B cell (primary cell): ENCODE measurements around the gene HOXA3. TPM values are rescaled to one million over a fixed set of nuclear protein-coding genes. Genes with fewer than 3 reads are reported as not detected.

Experiments used
- ATAC-seq: fragments of 200-7000 bp; cut with Tn5 transposase; one replicate; pipeline ENCODE4 v1.10.0; 2021; ENCODE audit warnings: low read depth, mild to moderate bottlenecking, moderate number of reproducible peaks, moderate library complexity
- CTCF ChIA-PET: fragments of 350-600 bp; sonication (Branson Sonifier 250); formaldehyde crosslinking; loops from one replicate; lab custom pipeline; 2021; ENCODE audit warnings: antibody characterized with exemption, inconsistent platforms; lab: Charles Lee
- POLR2A ChIA-PET: fragments of 350-600 bp; sonication (Branson Sonifier 250); formaldehyde crosslinking; loops from one replicate; lab custom pipeline; 2021; ENCODE audit warnings: antibody characterized with exemption; lab: Charles Lee
- DNase-seq: peaks from one replicate; pipeline ENCODE4 v3.0.0; 2013
- H2AFZ ChIP-seq: 2 replicates; pipeline ENCODE4 v1.6.1; 2012; ENCODE audit warnings: mild to moderate bottlenecking, low read depth, low read length; ENCODE audit not compliant: insufficient read depth, poor library complexity, severe bottlenecking
- H3K27ac ChIP-seq, 2 donors: 1 replicate in 1 of 2; 2 replicates in 1 of 2; pipeline ENCODE4 v1.5.1; 2012 to 2013; ENCODE audit warnings: low read length in 2 of 2, mild to moderate bottlenecking in 2 of 2, moderate library complexity in 1 of 2
- H3K27me3 ChIP-seq, 4 experiments: fragments of 200-600 bp in 1 of 4; sonication (generic) in 1 of 4; replicated peaks in 1 of 4; 1 replicate in 2 of 4; 2 replicates in 2 of 4; pipeline versions ENCODE4 v1.6.1 to v1.7.0; 2013 to 2016; ENCODE audit warnings: low read length in 3 of 4, mild to moderate bottlenecking in 2 of 4, mixed read lengths in 1 of 4, moderate library complexity in 1 of 4; ENCODE audit not compliant: insufficient read depth in 4 of 4, control insufficient read depth in 3 of 4; ENCODE audit errors: control extremely low read depth in 1 of 4
- H3K36me3 ChIP-seq, 2 experiments: replicated peaks in 1 of 2; 1 replicate in 1 of 2; 2 replicates in 1 of 2; pipeline versions ENCODE4 v1.6.1 to v1.7.1; 2013; ENCODE audit warnings: low read length in 1 of 2; ENCODE audit not compliant: insufficient read depth in 2 of 2, control insufficient read depth in 1 of 2; ENCODE audit errors: control extremely low read depth in 1 of 2, extremely low read depth in 1 of 2
- H3K4me1 ChIP-seq, 2 donors: fragments of 200-600 bp in 1 of 2; sonication (generic) in 1 of 2; 1 replicate in 1 of 2; 2 replicates in 1 of 2; pipeline versions ENCODE4 v1.5.1 to v1.6.1; 2013 to 2017; ENCODE audit warnings: low read length in 2 of 2; ENCODE audit not compliant: control insufficient read depth in 2 of 2, insufficient read depth in 2 of 2
- H3K4me2 ChIP-seq: replicated peaks from 2 replicates; pipeline ENCODE3; 2012; ENCODE audit warnings: mild to moderate bottlenecking, low read depth, low read length; ENCODE audit not compliant: poor library complexity, severe bottlenecking
- H3K4me3 ChIP-seq, 5 experiments: fragments of 200-600 bp in 1 of 5; sonication (generic) in 1 of 5; 1 replicate in 3 of 5; 2 replicates in 2 of 5; pipeline versions ENCODE4 v1.5.1 to v1.7.0; 2011 to 2016; ENCODE audit warnings: low read length in 4 of 5, mild to moderate bottlenecking in 4 of 5, low read depth in 2 of 5, control low read depth in 1 of 5, moderate library complexity in 1 of 5; ENCODE audit not compliant: insufficient read depth in 1 of 5; ENCODE audit errors: control extremely low read depth in 1 of 5, extremely low read depth in 1 of 5
- H3K79me2 ChIP-seq: fragments of 200-600 bp; sonication (generic); one replicate; pipeline ENCODE4 v1.6.0; 2016; ENCODE audit warnings: low read length; ENCODE audit not compliant: control insufficient read depth, insufficient read depth
- H3K9ac ChIP-seq: fragments of 200-600 bp; sonication (generic); 2 replicates; pipeline ENCODE4 v1.6.1; 2017; ENCODE audit warnings: mild to moderate bottlenecking, low read length, moderate library complexity
- H3K9me3 ChIP-seq, 3 donors: one replicate each; pipeline versions ENCODE4 v1.6.1 to v1.7.1; 2013; ENCODE audit warnings: low read length in 2 of 3; ENCODE audit not compliant: control insufficient read depth in 2 of 3, insufficient read depth in 1 of 3; ENCODE audit errors: control extremely low read depth in 1 of 3
- H4K20me1 ChIP-seq: 2 replicates; pipeline ENCODE4 v1.6.0; 2012; ENCODE audit warnings: mild to moderate bottlenecking, low read length; ENCODE audit not compliant: insufficient read depth, control insufficient read depth, poor library complexity, severe bottlenecking
- H3K27ac Mint-ChIP-seq: one replicate; pipeline ENCODE4 v1.8.0; 2021; ENCODE audit warnings: mixed read lengths
- H3K27me3 Mint-ChIP-seq: one replicate; pipeline ENCODE4 v1.8.0; 2021; ENCODE audit warnings: mixed read lengths
- H3K4me1 Mint-ChIP-seq: one replicate; pipeline ENCODE4 v1.8.0; 2021; ENCODE audit warnings: mixed read lengths
- H3K4me3 Mint-ChIP-seq: one replicate; pipeline ENCODE4 v1.8.0; 2021; ENCODE audit warnings: mixed read lengths
- H3K9me3 Mint-ChIP-seq: one replicate; pipeline ENCODE4 v1.8.0; 2022; ENCODE audit warnings: mixed read lengths; ENCODE audit not compliant: insufficient read depth
- EZH2 ChIP-seq: IDR thresholded peaks from 2 replicates; pipeline ENCODE4 v1.6.1; 2012; ENCODE audit warnings: borderline replicate concordance, low read depth, mild to moderate bottlenecking, moderate library complexity, low read length; ENCODE audit not compliant: insufficient read depth, poor library complexity, severe bottlenecking
- WGBS: methylation state at CpG from one replicate; pipeline ENCODE4 v1.1.5; 2013; ENCODE audit warnings: missing lambda C conversion rate; ENCODE audit not compliant: insufficient coverage; 5-methylcytosine and 5-hydroxymethylcytosine counted together
- intact Hi-C: fragments of 100-400 bp; cut with micrococcal nuclease; formaldehyde crosslinking; loops from one replicate; pipeline ENCODE4 v1.10.0; 2022
- polyA plus RNA-seq: library from polyadenylated mRNA; depleted of rRNA; stranded (reverse); fragments of >200 nt; gene quantifications from 2 replicates; pipeline ENCODE4 v1.2.3, GENCODE V29; 2012
- total RNA-seq, 2 donors: library from RNA; stranded (reverse); fragments of 120-200 nt in 1 of 2; gene quantifications; 1 replicate in 1 of 2; 2 replicates in 1 of 2; pipeline versions ENCODE4 v1.2.3 to v1.2.4, GENCODE V29; 2013 to 2022
- TF ChIP-seq, protein P1 (sequence below): fragments of 200-600 bp; IDR thresholded peaks from one replicate; pipeline ENCODE4 v1.8.0; 2022; ENCODE audit warnings: antibody characterized with exemption, mild to moderate bottlenecking

The HOXA3 gene
- total and polyA plus RNA-seq, 2 donors (not counting 1 experiment from before 2014, with no cell fraction given), result 0.07 TPM; not detected in 1

DNA sequence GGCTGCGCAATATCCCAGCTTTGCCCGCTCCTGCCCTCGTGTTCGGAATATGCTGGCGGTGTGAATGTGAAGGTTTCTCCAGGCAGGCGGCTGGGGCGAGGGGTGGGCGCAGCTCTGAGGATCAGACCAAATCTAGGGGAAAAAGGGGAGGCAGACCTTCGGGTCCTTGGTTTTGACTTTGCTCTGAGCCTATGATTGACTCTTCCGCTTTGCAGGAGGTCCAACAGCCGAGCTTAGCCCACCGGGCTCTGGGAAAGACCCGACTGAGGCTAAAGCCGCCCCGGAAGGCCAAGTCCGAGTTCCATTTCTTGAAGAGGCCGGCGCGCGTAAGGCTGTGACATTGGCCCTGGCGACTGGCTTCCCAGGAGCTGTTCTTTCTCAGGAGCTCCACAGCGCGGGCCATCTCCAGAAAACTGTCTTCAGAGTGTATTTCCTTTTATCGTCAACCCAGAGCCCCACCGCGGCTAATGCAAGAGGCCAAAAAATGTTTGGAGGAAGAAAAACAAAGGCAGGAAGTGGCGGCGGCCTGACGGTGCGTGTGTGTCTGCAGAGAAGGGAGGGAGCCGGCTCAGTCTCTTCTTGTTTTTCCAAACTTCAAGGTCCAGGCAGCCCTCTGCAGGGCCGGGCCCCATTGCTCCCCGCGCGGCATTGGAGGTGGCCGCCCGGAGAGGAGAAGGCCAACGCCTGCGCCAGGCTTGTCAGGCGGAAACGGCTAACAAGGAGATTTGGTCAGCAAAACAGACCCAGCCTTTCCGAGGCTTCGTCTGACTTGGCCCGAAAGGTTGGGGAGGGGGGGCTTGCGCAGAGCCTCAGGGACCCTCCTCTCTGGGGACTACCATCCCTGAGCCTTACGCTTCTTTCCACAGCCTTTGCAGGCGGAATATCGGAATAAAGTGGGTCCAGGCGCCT, 36.3 kb upstream of the HOXA3 start:
- Mint-ChIP-seq H3K4me3 (peak overlapping the region; percentile 53), H3K4me1 (peaks cover 52% of the 10 kb centered on the region), H3K9me3 (no peaks in the 10 kb centered on the region), H3K27me3 (peaks cover 84% of the 10 kb centered on the region), H3K27ac (no peak overlapping the region)
- no peak overlapping the region for H3K27ac ChIP-seq
- H3K4me2 ChIP-seq, result peak overlapping the region; percentile 56
- peaks cover 0 to 80% (median 9%) of the 10 kb centered on the region in 3 donors for H3K9me3 ChIP-seq
- CTCF ChIA-PET, result interaction anchor here (0.6 to 5.9 kb wide), 3 partner anchors 7 to 27 kb away, joined by 3 to 28 read pairs (median 19); no protein-coding TSS in a partner anchor
- H3K4me3 ChIP-seq, result peak overlapping the region in 3 of 5 experiments; percentile 13 to 20 (median 19)
- H3K79me2 ChIP-seq, result no peaks in the 10 kb centered on the region
- no peaks in the 10 kb centered on the region for H4K20me1 ChIP-seq
- 5% methylated on average over 47 of the region's 49 CpGs for WGBS
- TF ChIP-seq, protein P1, sequence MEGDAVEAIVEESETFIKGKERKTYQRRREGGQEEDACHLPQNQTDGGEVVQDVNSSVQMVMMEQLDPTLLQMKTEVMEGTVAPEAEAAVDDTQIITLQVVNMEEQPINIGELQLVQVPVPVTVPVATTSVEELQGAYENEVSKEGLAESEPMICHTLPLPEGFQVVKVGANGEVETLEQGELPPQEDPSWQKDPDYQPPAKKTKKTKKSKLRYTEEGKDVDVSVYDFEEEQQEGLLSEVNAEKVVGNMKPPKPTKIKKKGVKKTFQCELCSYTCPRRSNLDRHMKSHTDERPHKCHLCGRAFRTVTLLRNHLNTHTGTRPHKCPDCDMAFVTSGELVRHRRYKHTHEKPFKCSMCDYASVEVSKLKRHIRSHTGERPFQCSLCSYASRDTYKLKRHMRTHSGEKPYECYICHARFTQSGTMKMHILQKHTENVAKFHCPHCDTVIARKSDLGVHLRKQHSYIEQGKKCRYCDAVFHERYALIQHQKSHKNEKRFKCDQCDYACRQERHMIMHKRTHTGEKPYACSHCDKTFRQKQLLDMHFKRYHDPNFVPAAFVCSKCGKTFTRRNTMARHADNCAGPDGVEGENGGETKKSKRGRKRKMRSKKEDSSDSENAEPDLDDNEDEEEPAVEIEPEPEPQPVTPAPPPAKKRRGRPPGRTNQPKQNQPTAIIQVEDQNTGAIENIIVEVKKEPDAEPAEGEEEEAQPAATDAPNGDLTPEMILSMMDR, result no peak
- no peak for TF ChIP-seq EZH2
- no peak overlapping the region for H3K9ac ChIP-seq
- POLR2A ChIA-PET, result no interaction called here
- no peaks in the 10 kb centered on the region for H3K36me3 ChIP-seq
- ATAC-seq (no peak), DNase-seq (peak; percentile 59)
- H2AFZ ChIP-seq, result peak overlapping the region; percentile 1
- intact Hi-C loops, result loop anchor here (5.0 kb wide), 1 partner anchor 36 kb away; the partner anchor contains the start of gene HOXA3
- peaks cover 0 to 97% (median 81%) of the 10 kb centered on the region in 4 experiments for H3K27me3 ChIP-seq
- H3K4me1 ChIP-seq, result peaks cover 61 to 81% of the 10 kb centered on the region in 2 donors
